ENCODE measurements around the gene TXNDC17.
"Not testable (repeated sequence)": the region's sequence is repeated elsewhere in the genome, so short reads cannot be mapped to it uniquely, and the experiment has no call there.

The TXNDC17 gene

GRCh38 chr17:6684881-6685767 lies 44.3 kb downstream of the TXNDC17 start:
- DNase-seq, result no peak

GRCh38 chr17:6686026-6686425 lies 45.2 kb downstream of the TXNDC17 start:
- no peak for DNase-seq

GRCh38 chr17:6688944-6689343 lies 48.1 kb downstream of the TXNDC17 start:
- DNase-seq, result no peak

- no peak for DNase-seq
Observed at GRCh38 chr17:6690641-6691040, 49.8 kb downstream of the TXNDC17 start.

GRCh38 chr17:6691546-6691945 lies 50.7 kb downstream of the TXNDC17 start:
- no peak for DNase-seq

GRCh38 chr17:6691958-6692357 lies 51.1 kb downstream of the TXNDC17 start:
- DNase-seq, result not testable (repeated sequence)

Measured in SHP77 (cell line).